Measurements from ENCODE around the gene PDIA2.
A peak's percentile ranks its signal among the peaks of the same experiment; 100 is the strongest.
"Not testable (repeated sequence)": the region's sequence is repeated elsewhere in the genome, so short reads cannot be mapped to it uniquely, and the experiment has no call there.

The PDIA2 gene

GRCh38 chr16:334861-335632 lies 52.1 kb downstream of the PDIA2 start:
- not testable (repeated sequence) for H3K4me3 Mint-ChIP-seq; H3K9me3 Mint-ChIP-seq (ENCODE audit: low read depth); H3K27me3 Mint-ChIP-seq; H3K36me3 Mint-ChIP-seq; H3K27ac Mint-ChIP-seq
- H3K4me1 Mint-ChIP-seq (ENCODE audit: low read depth), result peaks cover 75% of the 10 kb centered on the region

GRCh38 chr16:336269-336668 lies 53.3 kb downstream of the PDIA2 start:
- H3K27ac Mint-ChIP-seq, result no peak overlapping the region
- no peaks in the 10 kb centered on the region for H3K36me3 Mint-ChIP-seq

More at GRCh38 chr16:336269-336668, 53.3 kb downstream of the PDIA2 start:
- H3K4me1 Mint-ChIP-seq (ENCODE audit: low read depth), result peaks cover 68% of the 10 kb centered on the region
- no peaks in the 10 kb centered on the region for H3K9me3 Mint-ChIP-seq (ENCODE audit: low read depth)
- H3K4me3 Mint-ChIP-seq, result peak overlapping the region; percentile 23
- H3K27me3 Mint-ChIP-seq, result no peaks in the 10 kb centered on the region

Measured in activated naive CD8-positive, alpha-beta T cell (primary cell).